HG02840 (cell line): ENCODE data around the gene WARS2.

Experiments
- ATAC-seq: cut with Tn5 transposase; IDR thresholded peaks from one replicate; pipeline ENCODE4 v1.9.1; 2021; ENCODE audit warnings: mild to moderate bottlenecking, moderate library complexity, moderate number of reproducible peaks; ENCODE audit not compliant: unreplicated experiment, low FRiP score

Gene WARS2

DNA sequence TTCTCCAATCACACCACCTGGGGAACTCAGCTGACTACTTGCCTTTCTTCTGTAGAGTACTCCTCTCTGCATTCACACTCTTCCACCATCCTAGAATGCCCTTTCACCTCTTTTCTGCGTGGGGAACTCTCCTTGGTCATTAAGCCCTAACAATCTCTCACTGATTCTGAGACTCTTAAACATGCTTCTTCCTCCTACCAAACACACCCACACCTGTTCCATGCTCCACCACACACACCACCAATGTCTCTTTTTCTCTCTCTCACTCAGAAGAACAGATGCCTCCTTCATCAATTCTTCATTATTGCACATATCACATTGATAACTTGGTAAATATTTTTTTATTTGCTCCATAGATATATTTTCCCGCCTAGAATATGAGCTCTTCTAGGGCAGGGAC lies 53.6 kb downstream of the WARS2 start:
- ATAC-seq = no peak

DNA sequence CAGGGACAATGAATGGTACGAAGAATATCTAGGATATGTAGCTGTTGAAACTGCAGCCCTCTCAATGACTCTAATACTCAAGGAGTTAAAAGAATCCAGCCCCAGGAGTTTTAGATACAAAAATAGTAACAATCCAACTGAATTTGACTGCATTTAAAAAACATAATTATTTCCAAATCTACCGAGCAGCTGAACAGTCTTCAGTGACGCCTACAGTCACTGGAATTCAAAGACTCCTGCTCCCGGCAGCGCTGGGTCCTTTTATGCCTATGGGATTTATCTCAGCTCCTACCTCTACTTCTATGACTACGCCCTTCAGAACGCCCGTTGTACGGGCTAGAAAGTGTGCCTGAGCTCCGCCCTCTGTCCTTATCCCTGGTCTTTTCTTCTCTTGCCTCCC lies 55.7 kb downstream of the WARS2 start:
- no peak for ATAC-seq

DNA sequence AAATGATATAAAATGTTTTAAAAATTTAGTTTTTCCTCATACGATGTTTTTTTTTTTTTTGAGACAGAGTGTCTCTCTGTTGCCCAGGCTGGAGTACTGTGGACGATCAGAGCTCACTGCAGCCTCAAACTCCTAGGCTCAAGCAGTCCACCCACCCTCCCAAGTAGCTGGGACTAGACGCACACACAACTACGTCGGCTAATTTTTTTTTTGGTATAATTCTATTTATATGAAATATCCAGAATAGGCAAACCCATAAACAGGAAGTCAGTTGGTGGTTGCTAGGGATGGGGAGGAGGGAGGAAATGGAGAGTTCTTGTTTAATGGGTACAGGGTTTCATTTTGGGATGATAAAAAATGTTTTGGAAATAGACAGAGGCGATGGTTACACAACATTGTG lies 56.5 kb downstream of the WARS2 start:
- no peak for ATAC-seq

DNA sequence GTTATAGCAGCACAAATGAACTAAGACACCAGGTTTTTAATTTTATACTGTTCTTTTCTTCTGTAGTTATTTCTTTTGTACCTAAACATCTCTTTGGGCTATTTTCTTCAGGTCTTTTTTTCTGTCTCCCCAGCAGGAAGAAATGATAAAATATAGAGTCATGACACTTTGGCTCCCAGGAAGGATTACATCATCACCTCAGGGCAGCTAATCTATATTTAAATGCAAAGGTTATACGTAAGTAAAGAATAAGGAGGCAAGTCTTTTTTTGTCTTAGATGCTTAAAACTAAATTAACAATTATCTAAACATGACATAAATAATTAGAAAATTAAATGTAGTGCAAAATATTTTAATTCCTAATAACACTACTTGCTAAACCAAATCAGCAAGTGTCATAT lies 57.0 kb downstream of the WARS2 start:
- ATAC-seq = no peak

- ATAC-seq = no peak
Observed at GRCh38 chr1:119081700-119082099, 58.8 kb downstream of the WARS2 start.

GRCh38 chr1:119081267-119081666 lies 59.2 kb downstream of the WARS2 start:
- no peak for ATAC-seq

DNA sequence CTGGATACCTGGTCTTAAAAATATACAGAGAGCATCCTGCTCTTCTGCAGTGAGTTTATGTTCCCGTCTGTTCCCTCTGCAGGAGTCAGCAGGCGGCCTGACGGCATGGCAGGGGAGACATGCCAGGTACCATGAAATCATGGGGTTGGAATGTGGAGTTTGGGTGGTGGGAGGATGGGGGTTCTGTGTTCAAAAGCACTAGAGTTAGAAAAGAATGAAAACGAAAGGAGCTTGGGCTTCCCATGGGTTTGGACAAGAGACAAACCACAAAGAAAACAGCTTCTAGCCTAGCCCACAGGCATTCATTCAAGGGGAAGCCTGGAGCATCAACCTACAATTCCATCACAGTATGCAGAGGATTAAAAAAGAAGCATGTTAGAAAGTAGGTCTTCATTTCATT lies 59.9 kb downstream of the WARS2 start:
- ATAC-seq = no peak

GRCh38 chr1:119079881-119080280 lies 60.6 kb downstream of the WARS2 start:
- ATAC-seq = no peak

GRCh38 chr1:119075614-119076013 lies 64.8 kb downstream of the WARS2 start:
- ATAC-seq = no peak

DNA sequence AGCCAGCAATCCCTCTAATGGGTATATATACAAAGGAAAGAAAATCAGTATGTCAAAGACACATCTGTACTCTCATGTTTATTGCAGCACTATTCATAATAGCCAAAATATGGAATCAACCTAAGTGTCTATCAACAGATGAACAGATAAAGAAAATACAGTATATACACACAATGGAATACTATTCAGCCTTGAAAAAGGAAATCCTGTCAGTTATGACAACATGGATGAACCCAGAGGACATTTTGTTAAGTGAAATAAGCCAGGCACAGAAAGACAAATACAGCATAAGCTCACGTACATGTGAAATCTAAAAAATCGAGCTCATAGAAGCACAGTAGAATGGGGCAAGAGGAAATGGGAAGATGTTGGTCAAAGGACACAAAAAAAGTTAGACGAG lies 69.1 kb downstream of the WARS2 start:
- ATAC-seq = no peak

DNA sequence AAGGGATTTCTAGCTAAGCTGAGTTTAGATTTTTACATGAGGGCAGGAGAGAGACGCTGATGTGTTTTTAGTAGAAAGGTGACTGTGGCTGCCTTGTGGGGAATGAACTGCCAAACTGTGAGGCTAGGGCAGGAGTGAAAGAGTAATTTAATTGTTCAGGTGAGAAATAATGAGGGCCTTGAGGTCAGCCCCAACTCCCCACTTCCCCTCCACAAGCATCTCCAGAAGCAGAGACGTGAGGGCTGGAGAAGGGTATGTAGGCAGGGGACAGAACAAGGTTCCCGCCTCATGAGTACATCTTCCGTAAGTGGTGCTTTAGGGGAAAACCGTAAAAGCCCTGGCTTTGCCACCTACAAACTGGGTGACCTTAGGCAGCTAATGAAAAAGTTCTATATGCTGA lies 70.8 kb downstream of the WARS2 start:
- no peak for ATAC-seq

DNA sequence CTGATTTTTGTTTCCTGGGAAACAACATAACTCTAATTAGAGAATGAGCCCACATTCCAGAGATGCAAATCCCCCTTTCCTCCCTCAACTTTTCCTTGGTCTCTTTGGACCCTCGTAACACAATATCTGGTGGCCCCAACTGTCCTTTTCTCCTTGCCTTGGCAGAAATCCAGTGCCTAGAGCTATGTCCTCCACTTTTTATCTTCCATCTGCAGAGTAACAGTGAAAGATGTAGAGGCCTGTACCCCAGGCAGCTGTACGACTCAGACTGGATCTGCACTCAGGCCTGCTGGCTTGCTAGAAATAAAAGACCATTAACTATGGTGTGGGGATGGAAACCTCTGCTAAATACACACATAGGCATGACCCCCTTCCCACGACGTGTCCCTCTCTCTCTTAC lies 72.0 kb downstream of the WARS2 start:
- ATAC-seq = no peak

GRCh38 chr1:119061700-119062099 lies 78.8 kb downstream of the WARS2 start:
- ATAC-seq = no peak

DNA sequence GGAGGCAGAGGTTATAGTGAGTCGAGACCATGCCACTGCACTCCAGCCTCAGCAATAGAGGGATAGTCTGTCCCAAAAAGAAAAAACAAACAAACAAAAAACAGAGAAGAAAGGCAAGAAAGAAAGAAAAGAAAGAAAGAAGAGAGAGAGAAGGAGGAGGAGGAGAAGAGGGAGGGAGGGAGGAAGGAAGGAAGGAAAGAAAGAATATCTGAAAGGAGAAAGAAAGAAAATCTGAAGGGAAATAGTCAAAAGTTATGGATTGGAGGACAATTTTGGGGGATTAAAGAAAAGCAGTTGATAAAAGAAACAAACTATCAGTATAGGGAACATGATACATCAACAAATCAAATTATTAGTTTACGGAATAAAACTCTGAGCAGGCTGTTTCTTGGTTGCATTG lies 84.9 kb downstream of the WARS2 start:
- ATAC-seq = no peak

DNA sequence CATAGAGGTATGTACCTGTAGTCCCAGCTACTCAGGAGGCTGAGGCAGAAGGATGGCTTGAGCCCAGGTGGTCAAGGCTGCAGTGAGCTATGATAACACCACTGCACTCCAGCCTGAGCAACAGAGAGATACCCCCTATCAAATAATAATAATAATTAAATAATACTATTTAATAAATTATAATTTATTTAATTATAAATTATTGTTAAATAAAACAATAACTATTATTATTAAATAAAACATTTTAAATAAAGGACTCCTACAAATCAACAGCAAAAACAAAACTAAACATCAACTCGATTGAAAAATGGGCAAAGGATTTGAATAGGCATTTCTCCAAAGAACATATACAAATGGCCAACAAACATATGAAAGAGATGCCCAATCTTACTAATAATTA lies 86.5 kb downstream of the WARS2 start:
- ATAC-seq = no peak

DNA sequence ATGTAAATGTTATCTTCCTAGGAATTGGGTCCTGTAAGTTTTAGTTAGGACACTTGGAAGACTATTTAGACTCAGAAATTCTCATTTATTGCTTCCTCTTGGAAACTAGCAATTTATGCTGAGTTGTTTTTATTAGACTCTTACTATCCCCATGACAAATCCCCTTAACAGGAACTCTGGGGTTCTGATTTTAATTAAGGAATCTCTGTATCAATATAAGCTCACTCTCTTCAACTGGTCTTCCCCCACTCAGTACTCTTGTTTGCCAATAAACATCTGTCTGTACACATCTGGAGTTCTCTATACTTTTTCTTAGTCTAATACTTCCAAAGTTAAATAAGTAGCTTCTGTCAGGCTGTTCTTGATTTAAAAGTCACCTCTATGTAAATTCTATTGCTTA lies 88.2 kb downstream of the WARS2 start:
- ATAC-seq = no peak

DNA sequence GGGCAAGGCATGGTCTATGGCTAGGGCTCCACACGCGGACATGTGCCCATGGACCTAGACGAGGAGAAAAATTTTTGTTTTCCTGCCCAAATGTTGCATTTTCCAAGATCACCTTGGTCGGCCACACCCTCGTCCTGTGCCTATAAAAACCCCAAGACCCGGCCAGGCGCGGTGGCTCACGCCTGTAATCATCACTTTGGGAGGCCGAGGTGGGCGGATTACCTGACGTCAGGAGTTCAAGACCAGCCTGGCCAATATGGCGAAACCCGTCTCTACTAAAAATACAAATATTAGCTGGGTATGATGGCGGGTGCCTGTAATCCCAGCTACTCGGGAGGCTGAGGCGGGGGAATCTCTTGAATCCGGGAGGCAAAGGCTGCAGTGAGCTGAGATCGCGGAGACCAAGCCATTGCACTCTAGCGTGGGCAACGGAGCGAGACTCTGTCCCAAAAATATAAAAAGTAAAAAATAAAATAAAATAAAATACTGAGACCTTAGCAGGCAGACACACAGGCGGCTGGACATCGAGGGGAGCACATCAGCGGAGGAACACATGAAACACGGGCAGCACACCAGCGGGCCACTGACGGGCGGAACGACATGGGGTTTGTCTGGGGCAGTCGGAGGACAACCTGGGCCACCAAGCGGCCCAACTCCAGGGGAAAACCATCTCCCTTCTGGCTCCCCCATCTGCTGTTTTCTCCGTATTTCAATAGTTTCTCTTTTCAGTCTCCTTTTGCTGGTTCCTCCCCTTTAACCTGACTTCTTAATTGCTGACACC lies 91.6 kb downstream of the WARS2 start:
- no peak for ATAC-seq

DNA sequence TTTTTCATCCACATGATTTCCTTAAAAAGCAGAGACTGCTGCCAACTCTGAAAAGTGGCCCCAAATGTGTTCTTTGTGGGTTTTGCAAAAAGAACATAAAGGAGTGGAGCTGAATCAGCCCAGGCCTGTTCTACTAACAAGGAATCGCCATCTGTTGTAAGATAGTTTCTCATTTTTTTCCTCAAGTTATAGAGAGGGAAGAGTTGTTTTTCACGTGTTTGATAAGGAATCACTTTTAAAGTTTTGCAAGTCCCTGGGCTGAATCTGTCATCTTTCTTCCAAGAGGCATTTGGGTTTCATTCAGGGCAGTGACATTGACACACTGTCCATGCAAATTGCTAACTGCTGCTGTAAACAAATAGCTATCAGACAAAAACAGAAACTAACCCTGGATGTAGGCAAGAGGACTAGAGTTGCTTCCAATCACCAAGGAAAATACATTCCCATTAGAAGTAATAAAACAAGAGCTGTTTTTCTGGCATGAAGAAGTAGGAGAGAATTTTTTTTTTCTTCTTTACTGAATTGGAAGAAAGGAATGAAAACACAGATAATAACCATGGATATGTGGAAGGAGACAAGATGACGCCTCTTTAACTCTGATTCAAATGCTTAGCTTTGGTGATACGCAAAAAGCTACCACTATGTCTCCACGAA lies 93.5 kb downstream of the WARS2 start:
- ATAC-seq = no peak

DNA sequence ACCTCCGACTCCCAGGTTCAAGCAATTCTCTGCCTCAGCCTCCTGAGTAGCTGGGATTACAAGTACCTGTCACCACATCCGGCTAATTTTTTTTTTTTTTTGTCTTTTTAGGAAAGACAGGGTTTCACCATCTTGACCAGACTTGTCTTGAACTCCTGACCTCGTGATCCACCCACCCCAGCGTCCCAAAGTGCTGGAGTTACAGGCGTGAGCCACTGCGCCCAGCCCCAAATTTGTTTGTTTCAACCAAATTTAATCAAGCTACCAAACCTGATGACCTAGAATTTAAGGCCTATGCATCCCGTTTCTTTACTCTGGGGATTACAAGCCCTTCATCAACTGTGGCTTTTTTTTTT lies 94.0 kb downstream of the WARS2 start:
- no peak for ATAC-seq

- ATAC-seq = no peak
Observed at GRCh38 chr1:119045096-119045746, 95.2 kb downstream of the WARS2 start.

GRCh38 chr1:119040906-119041305 lies 99.5 kb downstream of the WARS2 start:
- ATAC-seq = no peak

GRCh38 chr1:119040489-119040888 lies 100.0 kb downstream of the WARS2 start:
- no peak for ATAC-seq
